Activated T-helper 1 cell treated with Interleukin-2 at 50 U/mL for 16 hours (primary cell): ENCODE data around the gene TNRC6C.
"Not testable (repeated sequence)": the region's sequence is repeated elsewhere in the genome, so short reads cannot be mapped to it uniquely, and the experiment has no call there.

Experiments used
- DNase-seq: peaks from one replicate; pipeline ENCODE4 v3.0.0-alpha.2; 2020; ENCODE audit warnings: low read depth

Gene TNRC6C

GRCh38 chr17:77961741-77962140 lies 3.2 kb downstream of the TNRC6C start:
- DNase-seq, result no peak

DNA sequence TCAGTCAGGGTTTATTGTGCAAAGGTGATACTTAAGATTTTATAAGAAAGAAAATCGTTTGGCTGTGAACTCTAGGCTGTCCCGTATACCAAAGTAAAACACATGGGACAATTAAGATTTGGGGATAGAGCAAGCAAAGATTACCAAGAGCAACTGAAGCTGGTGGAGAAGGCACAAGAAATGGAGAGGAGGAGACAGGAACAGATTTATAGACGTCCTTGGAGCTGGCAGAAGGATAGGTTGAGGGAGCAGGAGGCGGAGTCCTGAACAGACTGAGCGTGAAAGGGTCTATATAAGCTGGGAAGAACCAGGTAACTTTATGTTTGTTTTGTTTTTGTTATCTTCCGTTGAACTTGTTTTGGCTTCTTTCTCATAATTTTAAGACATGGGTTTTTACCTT lies 3.8 kb downstream of the TNRC6C start:
- no peak for DNase-seq

GRCh38 chr17:77963441-77963840 lies 4.9 kb downstream of the TNRC6C start:
- DNase-seq, result peak; percentile 19

DNA sequence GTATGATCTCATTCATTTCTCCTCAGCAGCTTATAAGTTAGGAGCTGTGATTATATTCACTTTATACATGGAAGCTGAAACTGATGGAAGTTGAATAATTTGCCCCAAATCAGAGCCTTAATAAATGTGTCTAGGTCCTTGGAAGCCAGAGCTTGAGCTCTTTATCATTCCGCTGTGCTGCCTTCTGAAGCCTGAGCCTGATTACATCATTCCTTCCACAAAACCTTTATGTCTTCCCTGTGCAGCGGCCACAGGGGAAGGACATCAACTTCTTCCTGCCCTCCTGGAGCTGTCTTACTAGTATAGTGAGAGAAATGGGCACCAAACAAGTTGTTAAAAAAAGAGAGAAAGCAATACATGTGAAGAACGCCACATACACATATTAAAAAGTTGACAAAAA lies 6.8 kb downstream of the TNRC6C start:
- no peak for DNase-seq

GRCh38 chr17:77966476-77966875 lies 8.0 kb downstream of the TNRC6C start:
- DNase-seq, result no peak

- no peak for DNase-seq
Measured at GRCh38 chr17:77968788-77969187, 10.3 kb downstream of the TNRC6C start.

DNA sequence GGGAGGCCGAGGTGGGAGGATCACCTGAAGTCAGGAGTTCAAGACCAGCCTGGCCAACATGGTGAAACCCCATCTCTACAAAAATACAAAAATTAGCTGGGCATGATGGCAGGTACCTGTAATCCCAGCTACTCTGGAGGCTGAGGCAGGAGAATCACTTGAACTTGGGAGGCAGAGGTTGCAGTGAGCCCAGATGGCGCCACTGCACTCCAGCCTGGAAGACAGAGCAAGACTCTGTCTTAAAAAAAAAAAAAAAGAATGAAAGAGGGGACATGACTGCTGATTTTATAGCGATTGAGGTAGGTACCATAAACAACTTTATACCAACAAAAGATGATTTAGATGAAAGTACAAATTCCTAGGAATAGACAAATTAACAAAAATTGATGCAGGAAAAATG lies 13.8 kb downstream of the TNRC6C start:
- DNase-seq, result not testable (repeated sequence)

- DNase-seq, result no peak
Measured at GRCh38 chr17:77973953-77974352, 15.4 kb downstream of the TNRC6C start.

DNA sequence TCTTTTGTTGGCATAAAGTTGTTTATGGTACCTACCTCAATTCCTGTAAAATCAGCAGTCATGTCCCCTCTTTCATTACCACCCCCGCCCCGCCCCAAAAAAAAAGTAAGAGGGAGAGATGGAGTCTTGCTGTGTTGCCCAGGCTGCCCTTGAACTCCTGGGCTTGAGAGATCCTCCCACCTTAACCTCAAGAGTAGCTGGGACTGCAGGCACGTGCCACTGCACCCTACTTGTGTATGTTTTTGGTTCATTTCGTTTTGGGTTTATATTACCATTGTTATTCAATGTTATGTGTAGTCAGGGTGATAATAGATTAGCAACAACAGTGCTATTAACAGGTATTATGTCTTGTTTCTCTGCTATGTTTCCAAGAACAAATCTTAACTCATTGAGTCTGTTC lies 15.9 kb downstream of the TNRC6C start:
- DNase-seq, result no peak

DNA sequence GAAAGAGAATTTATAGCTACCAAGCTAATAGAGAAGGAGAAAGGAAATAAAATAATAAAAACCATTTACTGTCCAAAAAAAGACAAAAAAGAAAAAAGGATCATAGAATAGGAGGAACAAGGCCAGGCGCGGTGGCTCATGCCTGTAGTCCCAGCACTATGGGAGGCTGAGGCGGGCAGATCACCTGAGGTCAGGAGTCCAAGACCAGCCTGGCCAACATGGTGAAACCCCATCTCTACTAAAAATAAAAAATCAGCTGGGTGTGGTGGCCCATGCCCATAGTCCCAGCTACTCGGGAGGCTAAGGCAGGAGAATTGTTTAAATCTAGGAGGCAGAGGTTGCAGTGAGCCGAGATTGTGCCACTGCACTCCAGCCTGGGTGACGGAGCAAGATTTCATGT lies 23.9 kb downstream of the TNRC6C start:
- DNase-seq, result not testable (repeated sequence)

GRCh38 chr17:77990301-77990700 lies 31.8 kb downstream of the TNRC6C start:
- DNase-seq, result no peak

DNA sequence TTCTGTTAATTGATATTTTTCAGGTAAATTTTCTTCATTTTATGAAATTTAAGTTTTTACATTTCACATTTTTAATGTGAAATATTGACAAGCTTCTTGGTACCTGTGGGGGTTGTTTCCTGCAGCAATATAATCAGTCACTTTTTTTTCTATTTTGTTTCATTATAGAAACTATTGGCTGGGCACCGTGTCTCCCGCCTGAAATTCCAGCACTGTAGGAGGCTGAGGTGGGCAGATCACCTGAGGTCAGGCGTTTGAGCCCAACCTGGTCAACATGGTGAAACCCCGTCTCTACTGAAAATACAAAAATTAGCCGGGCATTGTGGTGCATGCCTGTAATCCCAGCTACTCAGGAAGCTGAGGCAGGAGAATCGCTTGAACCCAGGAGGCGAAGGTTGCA lies 35.2 kb downstream of the TNRC6C start:
- DNase-seq, result not testable (repeated sequence)

DNA sequence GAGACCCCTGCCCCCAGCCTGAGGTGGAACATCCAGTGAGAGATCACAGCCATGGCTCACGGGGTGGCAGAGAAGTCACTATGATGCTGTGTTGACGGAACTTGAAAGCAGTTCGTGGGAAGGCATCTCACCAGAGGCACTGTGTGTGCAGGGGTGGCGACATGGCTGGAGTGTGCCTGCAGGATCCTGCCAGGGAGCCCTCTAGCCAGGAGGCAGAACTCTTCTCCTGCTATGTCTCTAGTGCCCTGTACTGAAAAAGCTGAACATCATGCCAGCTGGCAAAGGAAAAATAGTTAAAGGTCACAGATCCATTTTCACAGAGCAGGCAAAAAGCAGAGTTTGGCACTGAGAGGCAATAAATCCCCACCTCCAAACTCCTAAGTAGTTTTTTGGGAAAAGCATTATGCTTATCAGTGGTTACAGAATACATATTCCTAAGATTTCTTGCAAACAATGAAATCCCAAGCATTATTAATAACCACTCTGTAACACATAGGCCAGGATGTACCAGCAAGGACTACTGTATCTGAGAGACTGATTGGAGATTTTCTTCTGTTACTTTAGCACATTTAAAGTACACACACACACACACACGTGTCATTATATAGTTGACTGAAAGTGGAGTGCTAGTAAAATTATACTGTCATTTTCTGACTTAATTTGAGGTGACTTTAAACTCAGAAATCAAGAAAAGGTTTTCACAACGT lies 36.8 kb downstream of the TNRC6C start:
- no peak for DNase-seq

DNA sequence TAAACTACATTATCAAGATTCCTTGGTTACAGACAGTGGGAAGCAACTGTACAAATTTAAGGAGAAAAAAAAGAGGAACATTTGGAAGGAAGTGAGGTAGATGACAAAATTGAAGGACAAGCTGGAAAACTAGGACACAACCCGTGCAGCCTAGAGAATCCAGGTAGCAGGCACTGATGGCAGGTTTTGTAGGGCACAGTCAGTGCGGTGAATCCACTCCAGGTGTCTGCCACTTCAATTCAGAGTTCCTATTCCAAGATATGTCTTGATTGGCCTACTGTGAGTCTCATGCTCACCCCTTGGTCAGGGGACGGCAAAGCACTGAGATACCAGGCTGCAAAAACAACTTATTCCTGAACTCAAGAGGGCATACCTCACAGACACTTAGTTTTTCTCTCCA lies 37.8 kb downstream of the TNRC6C start:
- DNase-seq, result no peak

- DNase-seq, result no peak
Measured at GRCh38 chr17:77999413-78000173, 41.1 kb downstream of the TNRC6C start.

DNA sequence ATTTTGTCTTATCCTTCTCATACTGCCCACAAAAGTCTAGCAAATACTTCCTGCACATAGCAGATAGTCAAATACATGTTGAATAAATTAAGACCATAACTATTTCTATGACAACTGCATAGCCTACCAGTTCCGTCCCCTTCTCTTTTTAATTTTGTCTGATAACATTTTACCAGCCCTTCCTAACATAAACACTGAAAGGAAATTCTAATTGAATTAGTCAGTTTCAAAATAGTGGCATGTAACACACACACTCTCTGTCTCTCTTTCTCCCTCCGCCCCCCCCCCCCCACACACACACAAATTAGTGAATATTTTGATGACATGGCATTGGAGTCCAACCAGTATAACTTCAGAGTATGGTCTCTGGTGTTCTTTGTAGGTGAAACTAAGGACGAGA lies 41.8 kb downstream of the TNRC6C start:
- DNase-seq, result no peak

GRCh38 chr17:78001182-78001581 lies 42.7 kb downstream of the TNRC6C start:
- no peak for DNase-seq

- no peak for DNase-seq
Measured at GRCh38 chr17:78001612-78002011, 43.1 kb downstream of the TNRC6C start.

- DNase-seq, result no peak
Measured at GRCh38 chr17:78002166-78002565, 43.7 kb downstream of the TNRC6C start.

DNA sequence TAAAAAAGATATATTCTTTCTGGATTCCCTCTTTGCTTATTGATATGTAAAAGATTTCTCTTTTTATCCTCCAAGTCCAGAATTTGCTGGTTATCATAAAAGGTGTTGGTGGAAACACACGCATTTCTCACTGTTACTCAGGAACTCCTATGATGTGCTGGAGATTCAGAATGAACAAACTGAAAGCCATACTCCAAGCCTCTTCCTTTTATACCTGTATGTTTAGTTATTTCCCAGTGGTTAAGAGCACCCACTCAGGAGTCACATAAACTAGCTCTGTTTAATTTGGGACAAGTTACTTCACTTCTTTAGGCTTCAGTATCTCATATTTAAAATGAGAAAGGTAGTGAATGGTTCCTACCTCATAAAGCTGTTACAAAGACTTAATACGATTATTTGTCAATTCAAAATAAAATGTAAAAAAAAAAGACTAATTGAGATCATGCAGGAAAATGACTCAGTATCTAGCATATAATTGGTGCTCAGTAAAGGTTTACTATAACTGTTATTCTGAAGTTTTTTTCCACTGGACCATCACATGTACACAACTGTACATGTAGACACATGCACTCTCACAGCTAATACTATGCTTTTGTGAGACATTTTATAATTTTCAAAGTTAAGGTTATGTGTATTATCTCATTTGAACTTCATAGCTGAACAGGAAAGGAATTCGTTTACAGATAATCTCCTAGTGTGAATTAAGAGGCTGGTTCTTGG lies 47.1 kb downstream of the TNRC6C start:
- no peak for DNase-seq

DNA sequence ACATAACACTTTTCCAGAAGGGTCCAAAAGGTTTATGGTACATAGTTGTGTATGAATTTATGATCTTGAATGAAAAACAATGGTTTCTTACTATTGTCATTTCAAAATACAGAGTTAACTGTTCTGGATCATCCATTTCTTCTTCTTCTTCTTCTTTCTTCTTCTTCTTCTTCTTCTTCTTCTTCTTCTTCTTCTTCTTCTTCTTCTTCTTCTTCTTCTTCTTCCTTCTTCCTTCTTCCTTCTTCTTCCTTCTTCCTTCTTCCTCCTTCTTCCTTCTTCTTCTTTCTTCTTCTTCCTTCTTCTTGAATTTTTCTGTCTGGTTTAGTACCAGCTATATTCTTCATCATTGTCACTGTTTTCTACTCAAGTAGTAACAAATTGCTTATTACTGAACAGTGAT lies 47.8 kb downstream of the TNRC6C start:
- no peak for DNase-seq

DNA sequence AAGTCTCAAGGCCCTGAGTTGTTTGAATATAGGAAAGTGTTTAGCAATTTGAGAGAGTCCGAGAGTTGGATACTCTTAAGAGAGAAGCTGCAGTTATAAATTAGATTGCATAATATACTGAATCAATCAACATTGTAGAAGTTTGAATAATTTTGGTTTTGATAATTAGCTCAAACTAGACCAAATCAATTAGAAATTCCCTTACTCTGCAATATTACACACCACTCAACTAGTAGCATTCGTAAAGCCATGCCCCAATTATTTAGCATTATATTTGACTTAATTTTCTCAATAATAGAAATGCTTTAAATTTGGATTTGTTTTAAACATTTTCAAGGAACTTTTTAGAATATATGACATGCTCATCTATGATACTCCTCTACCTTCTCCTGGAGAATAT lies 49.1 kb downstream of the TNRC6C start:
- DNase-seq, result no peak

- DNase-seq, result no peak
Measured at GRCh38 chr17:78010759-78011158, 52.3 kb downstream of the TNRC6C start.
